HG02763 (cell line): ENCODE results near the gene AQP2.

Experiments
- ATAC-seq: cut with Tn5 transposase; IDR thresholded peaks from one replicate; pipeline ENCODE4 v1.9.1; 2021; ENCODE audit warnings: mild to moderate bottlenecking, moderate library complexity; ENCODE audit not compliant: unreplicated experiment

The AQP2 gene

GRCh38 chr12:49920241-49920914 is 30.2 kb upstream of the AQP2 start:
- no peak for ATAC-seq

- no peak for ATAC-seq
These were observed 29.6 kb upstream of the AQP2 start for GRCh38 chr12:49920915-49921286.

- no peak for ATAC-seq
These were observed 29.2 kb upstream of the AQP2 start for GRCh38 chr12:49921299-49921698.

GRCh38 chr12:49921936-49922335 is 28.6 kb upstream of the AQP2 start:
- no peak for ATAC-seq

GRCh38 chr12:49922349-49923034 is 28.0 kb upstream of the AQP2 start:
- no peak for ATAC-seq

- no peak for ATAC-seq
These were observed 27.4 kb upstream of the AQP2 start for GRCh38 chr12:49923035-49923644.

GRCh38 chr12:49923880-49924556 is 26.5 kb upstream of the AQP2 start:
- no peak for ATAC-seq

- ATAC-seq = no peak
These were observed 25.8 kb upstream of the AQP2 start for GRCh38 chr12:49924628-49925246.

- ATAC-seq = no peak
These were observed 24.9 kb upstream of the AQP2 start for GRCh38 chr12:49925433-49926204.

- ATAC-seq = no peak
These were observed 22.1 kb upstream of the AQP2 start for GRCh38 chr12:49928471-49928870.

- ATAC-seq = no peak
These were observed 21.0 kb upstream of the AQP2 start for GRCh38 chr12:49929581-49929980.

- ATAC-seq = no peak
These were observed 19.8 kb upstream of the AQP2 start for GRCh38 chr12:49930515-49931288.

- ATAC-seq = no peak
These were observed 18.5 kb upstream of the AQP2 start for GRCh38 chr12:49932023-49932422.

- ATAC-seq = no peak
These were observed 17.9 kb upstream of the AQP2 start for GRCh38 chr12:49932533-49933130.

- no peak for ATAC-seq
These were observed 16.7 kb upstream of the AQP2 start for GRCh38 chr12:49933796-49934195.

GRCh38 chr12:49934505-49934904 is 16.0 kb upstream of the AQP2 start:
- no peak for ATAC-seq

- ATAC-seq = no peak
These were observed 13.6 kb upstream of the AQP2 start for GRCh38 chr12:49936925-49937324.

- ATAC-seq = no peak
These were observed 12.8 kb upstream of the AQP2 start for GRCh38 chr12:49937639-49938300.

- ATAC-seq = no peak
These were observed 11.2 kb upstream of the AQP2 start for GRCh38 chr12:49939307-49939706.
